GM23338 (cell line): ENCODE measurements around the gene LPGAT1. TPM values are rescaled to one million over a fixed set of nuclear protein-coding genes. Genes with fewer than 3 reads are reported as not detected.

Source experiments
- ATAC-seq: fragments of 200-7000 bp; cut with Tn5 transposase; 3 replicates; pipeline ENCODE4 v1.9.1; 2020
- DNase-seq: peaks from one replicate; pipeline ENCODE4 v3.0.0-alpha.2; 2015; ENCODE audit warnings: low spot score
- H2AFZ ChIP-seq: fragments of 200-600 bp; sonication (generic); 2 replicates; pipeline ENCODE4 v1.8.0; 2016; ENCODE audit warnings: antibody characterized with exemption, mild to moderate bottlenecking, moderate library complexity
- H3F3A ChIP-seq: fragments of 200-600 bp; sonication (generic); replicated peaks from 2 replicates; pipeline ENCODE4 v1.8.0; 2017; ENCODE audit warnings: antibody characterized with exemption, mixed run types, low read depth
- H3K27ac ChIP-seq: fragments of 200-600 bp; sonication (generic); 2 replicates; pipeline ENCODE4 v1.6.1; 2016; ENCODE audit warnings: low read depth
- H3K27me3 ChIP-seq: fragments of 200-600 bp; sonication (generic); 2 replicates; pipeline ENCODE4 v1.8.0; 2016; ENCODE audit warnings: mild to moderate bottlenecking, mixed run types, moderate library complexity; ENCODE audit not compliant: insufficient read depth
- H3K36me3 ChIP-seq: fragments of 200-600 bp; sonication (generic); 2 replicates; pipeline ENCODE4 v1.8.0; 2016; ENCODE audit warnings: mild to moderate bottlenecking; ENCODE audit not compliant: insufficient read depth
- H3K4me1 ChIP-seq: fragments of 200-600 bp; sonication (generic); 2 replicates; pipeline ENCODE4 v1.8.0; 2016; ENCODE audit warnings: mild to moderate bottlenecking, moderate library complexity; ENCODE audit not compliant: insufficient read depth
- H3K4me2 ChIP-seq: fragments of 200-600 bp; sonication (generic); 2 replicates; pipeline ENCODE4 v1.7.1; 2017; ENCODE audit warnings: mixed run types
- H3K4me3 ChIP-seq: fragments of 200-600 bp; sonication (generic); 2 replicates; pipeline ENCODE4 v1.6.1; 2016; ENCODE audit warnings: mixed run types
- H3K79me2 ChIP-seq: fragments of 200-600 bp; sonication (generic); replicated peaks from 2 replicates; pipeline ENCODE4 v1.8.0; 2017; ENCODE audit warnings: mild to moderate bottlenecking; ENCODE audit not compliant: insufficient read depth
- H3K9me2 ChIP-seq: fragments of 200-600 bp; sonication (generic); 2 replicates; pipeline ENCODE4 v1.8.0; 2017; ENCODE audit not compliant: insufficient read depth
- H4K20me1 ChIP-seq: fragments of 200-600 bp; sonication (generic); replicated peaks from 2 replicates; pipeline ENCODE4 v1.8.0; 2017; ENCODE audit warnings: mild to moderate bottlenecking; ENCODE audit not compliant: insufficient read depth
- H3K27ac Mint-ChIP-seq: 2 replicates; pipeline ENCODE4 v1.8.0; 2020; ENCODE audit warnings: inconsistent platforms, mild to moderate bottlenecking, moderate library complexity, mixed read lengths
- H3K27me3 Mint-ChIP-seq: 3 replicates; pipeline ENCODE4 v1.8.0; 2022; ENCODE audit warnings: low read depth, mild to moderate bottlenecking, moderate library complexity, mixed read lengths, inconsistent platforms; ENCODE audit not compliant: insufficient read depth, poor library complexity
- H3K36me3 Mint-ChIP-seq: 3 replicates; pipeline ENCODE4 v1.8.0; 2021; ENCODE audit warnings: low read depth, mild to moderate bottlenecking, inconsistent platforms, moderate library complexity, mixed read lengths
- H3K4me1 Mint-ChIP-seq: 3 replicates; pipeline ENCODE4 v1.8.0; 2020; ENCODE audit warnings: mild to moderate bottlenecking, inconsistent platforms, mixed read lengths
- H3K4me3 Mint-ChIP-seq: 3 replicates; pipeline ENCODE4 v1.8.0; 2021; ENCODE audit warnings: moderate library complexity, mild to moderate bottlenecking, inconsistent platforms, mixed read lengths
- H3K9me3 Mint-ChIP-seq: 3 replicates; pipeline ENCODE4 v1.8.0; 2020; ENCODE audit warnings: moderate library complexity, mild to moderate bottlenecking, inconsistent platforms, mixed read lengths
- CREB1 ChIP-seq: fragments of 250-450 bp; sonication (Bioruptor Pico); IDR thresholded peaks from 2 replicates; pipeline ENCODE4 v1.5.0; 2020; ENCODE audit warnings: low read depth, mild to moderate bottlenecking, moderate library complexity
- EZH2 ChIP-seq: fragments of 200-600 bp; sonication (generic); IDR thresholded peaks from one replicate; pipeline ENCODE4 v1.8.0; 2017; ENCODE audit warnings: antibody characterized with exemption, mild to moderate bottlenecking, low read depth; ENCODE audit not compliant: unreplicated experiment
- NANOG ChIP-seq: IDR thresholded peaks from 2 replicates; pipeline ENCODE4 v1.6.1; 2016; ENCODE audit warnings: antibody characterized with exemption, borderline replicate concordance
- REST ChIP-seq: IDR thresholded peaks from one replicate; pipeline ENCODE4 v1.6.1; 2018; ENCODE audit warnings: antibody characterized with exemption; ENCODE audit not compliant: unreplicated experiment
- STAT1 ChIP-seq: IDR thresholded peaks from one replicate; pipeline ENCODE4 v1.6.1; 2016; ENCODE audit warnings: antibody characterized with exemption; ENCODE audit not compliant: unreplicated experiment
- ZNF331 ChIP-seq: fragments of 250-450 bp; sonication (Bioruptor Pico); IDR thresholded peaks from 2 replicates; pipeline ENCODE4 v1.5.0; 2020; ENCODE audit warnings: low read depth, mild to moderate bottlenecking, moderate library complexity
- ZNF462 ChIP-seq: fragments of 250-450 bp; sonication (Bioruptor Pico); IDR thresholded peaks from 2 replicates; pipeline ENCODE4 v1.5.0; 2020; ENCODE audit warnings: mild to moderate bottlenecking, moderate library complexity
- polyA plus RNA-seq: library from polyadenylated mRNA; unstranded; fragments of >200 nt; fragmentation: Nextera tagmentation; extraction: Ambion mirVana; gene quantifications from 2 replicates; pipeline ENCODE4 v1.2.1, GENCODE V29; 2016
- total RNA-seq: library from RNA; depleted of rRNA; stranded (reverse); fragments of >200 nt; shearing (Covaris generic); gene quantifications from 2 replicates; pipeline ENCODE4 v1.2.3, GENCODE V29; 2014
- TF ChIP-seq, protein P1 (sequence below): IDR thresholded peaks from 2 replicates; pipeline ENCODE4 v1.6.1; 2016; ENCODE audit warnings: antibody characterized with exemption
- TF ChIP-seq, protein P2 (sequence below), 2 experiments: fragments of 200-600 bp in 1 of 2; sonication (generic) in 1 of 2; conservative IDR thresholded peaks; 2 replicates each; pipeline versions ENCODE4 v1.5.1 to v1.6.1; 2016 to 2017; ENCODE audit warnings: antibody characterized with exemption in 2 of 2, low read depth in 2 of 2, mild to moderate bottlenecking in 2 of 2, moderate library complexity in 1 of 2

Gene LPGAT1
- total and polyA plus RNA-seq, 2 experiments from 2014 or later: 3.3 to 16.4 TPM

DNA sequence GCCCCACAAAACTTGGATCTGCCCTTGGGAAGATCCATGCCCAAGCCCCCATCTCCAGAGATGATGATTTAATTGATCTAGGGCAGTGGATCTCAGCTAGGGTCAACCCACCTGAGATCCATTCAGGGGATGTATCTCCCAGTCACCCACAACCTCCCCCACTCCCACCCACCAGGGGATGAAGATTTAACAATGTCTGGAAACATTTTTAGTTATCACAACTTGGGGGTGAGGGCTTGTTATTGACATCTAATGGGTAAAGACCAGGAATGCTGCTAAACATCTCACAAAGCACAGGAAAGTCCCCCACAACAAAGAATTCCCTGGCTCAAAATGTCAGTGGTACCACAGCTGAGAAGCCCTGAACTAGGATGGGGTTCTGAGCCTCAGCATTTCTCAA is 45.0 kb upstream of the LPGAT1 start (continued):
- TF ChIP-seq ZNF462 (CRISPR knock-in tag) (no peak), EZH2 (no peak)

DNA sequence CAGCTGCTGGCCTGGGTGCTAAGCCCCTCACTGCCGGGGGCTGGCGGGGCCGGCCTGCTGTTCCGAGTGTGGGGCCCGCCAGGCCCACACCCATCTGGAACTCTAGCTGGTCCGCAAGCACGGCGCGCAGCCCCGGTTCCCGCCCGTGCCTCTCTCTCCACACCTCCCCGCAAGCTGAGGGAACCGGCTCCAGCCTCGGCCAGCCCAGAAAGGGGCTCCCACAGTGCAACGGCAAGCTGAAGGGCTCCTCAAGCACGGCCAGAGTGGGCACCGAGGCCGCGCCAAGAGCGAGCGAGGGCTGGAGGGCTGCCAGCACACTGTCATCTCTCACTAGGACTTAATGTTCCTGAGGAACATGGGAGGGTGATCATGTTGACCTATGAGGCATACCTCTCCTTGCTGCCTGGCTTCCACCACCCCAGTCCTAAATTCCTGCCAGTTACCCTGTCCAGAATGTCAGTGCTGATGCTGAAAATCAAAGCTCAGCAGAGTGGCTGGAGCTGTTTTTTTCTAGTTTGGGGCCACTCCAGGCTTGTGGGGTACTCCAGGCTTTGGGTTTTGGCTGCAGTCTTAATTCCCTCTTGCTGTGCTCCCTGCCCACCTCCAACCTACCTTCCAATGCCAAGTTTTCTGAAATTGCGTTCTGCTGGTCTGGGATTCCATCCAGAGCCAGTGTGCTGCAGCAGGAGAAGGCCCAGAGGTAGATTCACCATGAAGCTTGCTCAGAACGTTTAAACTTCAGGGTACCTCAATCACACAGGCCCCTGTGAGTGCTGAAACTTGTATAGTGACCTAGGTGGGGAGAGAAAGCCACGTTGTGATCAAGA is 44.2 kb upstream of the LPGAT1 start:
- no peaks in the 10 kb centered on the region for H3K4me1 ChIP-seq
- no peaks in the 10 kb centered on the region for H3K4me1 Mint-ChIP-seq
- H4K20me1 ChIP-seq: no peaks in the 10 kb centered on the region
- H3K27me3 Mint-ChIP-seq: peaks cover 3% of the 10 kb centered on the region
- H2AFZ ChIP-seq: no peak overlapping the region
- ATAC-seq (no peak), DNase-seq (no peak)
- no peak overlapping the region for H3K4me3 ChIP-seq
- H3K79me2 ChIP-seq: no peaks in the 10 kb centered on the region
- H3F3A ChIP-seq: no peaks in the 10 kb centered on the region
- H3K4me3 Mint-ChIP-seq: no peak overlapping the region
- no peak overlapping the region for H3K4me2 ChIP-seq
- no peaks in the 10 kb centered on the region; the same call in 2 of the 3 replicates for H3K36me3 Mint-ChIP-seq
- no peak overlapping the region for H3K27ac Mint-ChIP-seq
- no peak overlapping the region for H3K27ac ChIP-seq
- H3K9me2 ChIP-seq: no peaks in the 10 kb centered on the region
- no peaks in the 10 kb centered on the region for H3K27me3 ChIP-seq
- no peaks in the 10 kb centered on the region for H3K36me3 ChIP-seq
- peaks cover 3% of the 10 kb centered on the region; the same call in 1 of the 3 replicates for H3K9me3 Mint-ChIP-seq
- TF ChIP-seq, protein P1, sequence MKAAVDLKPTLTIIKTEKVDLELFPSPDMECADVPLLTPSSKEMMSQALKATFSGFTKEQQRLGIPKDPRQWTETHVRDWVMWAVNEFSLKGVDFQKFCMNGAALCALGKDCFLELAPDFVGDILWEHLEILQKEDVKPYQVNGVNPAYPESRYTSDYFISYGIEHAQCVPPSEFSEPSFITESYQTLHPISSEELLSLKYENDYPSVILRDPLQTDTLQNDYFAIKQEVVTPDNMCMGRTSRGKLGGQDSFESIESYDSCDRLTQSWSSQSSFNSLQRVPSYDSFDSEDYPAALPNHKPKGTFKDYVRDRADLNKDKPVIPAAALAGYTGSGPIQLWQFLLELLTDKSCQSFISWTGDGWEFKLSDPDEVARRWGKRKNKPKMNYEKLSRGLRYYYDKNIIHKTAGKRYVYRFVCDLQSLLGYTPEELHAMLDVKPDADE: no peak
- TF ChIP-seq STAT1: no peak
- no peak for TF ChIP-seq NANOG
- no peak for TF ChIP-seq CREB1 (CRISPR knock-in tag)
- TF ChIP-seq REST: no peak
- TF ChIP-seq, protein P2, sequence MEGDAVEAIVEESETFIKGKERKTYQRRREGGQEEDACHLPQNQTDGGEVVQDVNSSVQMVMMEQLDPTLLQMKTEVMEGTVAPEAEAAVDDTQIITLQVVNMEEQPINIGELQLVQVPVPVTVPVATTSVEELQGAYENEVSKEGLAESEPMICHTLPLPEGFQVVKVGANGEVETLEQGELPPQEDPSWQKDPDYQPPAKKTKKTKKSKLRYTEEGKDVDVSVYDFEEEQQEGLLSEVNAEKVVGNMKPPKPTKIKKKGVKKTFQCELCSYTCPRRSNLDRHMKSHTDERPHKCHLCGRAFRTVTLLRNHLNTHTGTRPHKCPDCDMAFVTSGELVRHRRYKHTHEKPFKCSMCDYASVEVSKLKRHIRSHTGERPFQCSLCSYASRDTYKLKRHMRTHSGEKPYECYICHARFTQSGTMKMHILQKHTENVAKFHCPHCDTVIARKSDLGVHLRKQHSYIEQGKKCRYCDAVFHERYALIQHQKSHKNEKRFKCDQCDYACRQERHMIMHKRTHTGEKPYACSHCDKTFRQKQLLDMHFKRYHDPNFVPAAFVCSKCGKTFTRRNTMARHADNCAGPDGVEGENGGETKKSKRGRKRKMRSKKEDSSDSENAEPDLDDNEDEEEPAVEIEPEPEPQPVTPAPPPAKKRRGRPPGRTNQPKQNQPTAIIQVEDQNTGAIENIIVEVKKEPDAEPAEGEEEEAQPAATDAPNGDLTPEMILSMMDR (conservative IDR thresholded peaks at IDR 0.05; ENCODE audit: low read depth in 2 of 2): no peak
- no peak for TF ChIP-seq ZNF331 (CRISPR knock-in tag)
